ENCODE measurements around the gene ZNF550.
"Not testable (repeated sequence)": the region's sequence is repeated elsewhere in the genome, so short reads cannot be mapped to it uniquely, and the experiment has no call there.

The ZNF550 gene

GRCh38 chr19:57527136-57527881, 32.4 kb downstream of the ZNF550 start, which contains the start of gene ZNF549:
TSS of gene ZNF549 (plus strand) at chr19:57527356. CDS start at chr19:57527574, 218 bp downstream.
- DNase-seq = peak; percentile 92

GRCh38 chr19:57518021-57518420, 41.6 kb downstream of the ZNF550 start:
- DNase-seq = not testable (repeated sequence)

GRCh38 chr19:57515255-57515654, 44.4 kb downstream of the ZNF550 start:
- DNase-seq = no peak

- no peak for DNase-seq
Measured at GRCh38 chr19:57512845-57513244, 46.8 kb downstream of the ZNF550 start.

- no peak for DNase-seq
Measured at GRCh38 chr19:57511484-57511883, 48.2 kb downstream of the ZNF550 start.

- no peak for DNase-seq
Measured at GRCh38 chr19:57506163-57506562, 53.5 kb downstream of the ZNF550 start.

- DNase-seq = not testable (repeated sequence)
Measured at GRCh38 chr19:57500400-57500799, 59.3 kb downstream of the ZNF550 start.

GRCh38 chr19:57499680-57500395, 59.8 kb downstream of the ZNF550 start, which contains the start of gene ZNF773:
TSS of gene ZNF773 (plus strand) at chr19:57499938. CDS start at chr19:57500081, 143 bp downstream.
- DNase-seq = peak; percentile 97

- not testable (repeated sequence) for DNase-seq
Measured at GRCh38 chr19:57499332-57499679, 60.4 kb downstream of the ZNF550 start.

- not testable (repeated sequence) for DNase-seq
Measured at GRCh38 chr19:57488299-57488644, 71.4 kb downstream of the ZNF550 start.

- DNase-seq = peak; percentile 94
Measured at GRCh38 chr19:57487477-57488298, 72.0 kb downstream of the ZNF550 start, which contains the start of gene ZNF419. TSS of gene ZNF419 (plus strand) at chr19:57487750. CDS start at chr19:57487951, 201 bp downstream.
